GM18498 (cell line): ENCODE results near the gene CAPN13.
"Not testable (repeated sequence)": the region's sequence is repeated elsewhere in the genome, so short reads cannot be mapped to it uniquely, and the experiment has no call there.

Experiments
- ATAC-seq: cut with Tn5 transposase; IDR thresholded peaks from one replicate; pipeline ENCODE4 v1.9.1; 2021; ENCODE audit warnings: mild to moderate bottlenecking, moderate library complexity; ENCODE audit not compliant: unreplicated experiment

CAPN13 gene

DNA sequence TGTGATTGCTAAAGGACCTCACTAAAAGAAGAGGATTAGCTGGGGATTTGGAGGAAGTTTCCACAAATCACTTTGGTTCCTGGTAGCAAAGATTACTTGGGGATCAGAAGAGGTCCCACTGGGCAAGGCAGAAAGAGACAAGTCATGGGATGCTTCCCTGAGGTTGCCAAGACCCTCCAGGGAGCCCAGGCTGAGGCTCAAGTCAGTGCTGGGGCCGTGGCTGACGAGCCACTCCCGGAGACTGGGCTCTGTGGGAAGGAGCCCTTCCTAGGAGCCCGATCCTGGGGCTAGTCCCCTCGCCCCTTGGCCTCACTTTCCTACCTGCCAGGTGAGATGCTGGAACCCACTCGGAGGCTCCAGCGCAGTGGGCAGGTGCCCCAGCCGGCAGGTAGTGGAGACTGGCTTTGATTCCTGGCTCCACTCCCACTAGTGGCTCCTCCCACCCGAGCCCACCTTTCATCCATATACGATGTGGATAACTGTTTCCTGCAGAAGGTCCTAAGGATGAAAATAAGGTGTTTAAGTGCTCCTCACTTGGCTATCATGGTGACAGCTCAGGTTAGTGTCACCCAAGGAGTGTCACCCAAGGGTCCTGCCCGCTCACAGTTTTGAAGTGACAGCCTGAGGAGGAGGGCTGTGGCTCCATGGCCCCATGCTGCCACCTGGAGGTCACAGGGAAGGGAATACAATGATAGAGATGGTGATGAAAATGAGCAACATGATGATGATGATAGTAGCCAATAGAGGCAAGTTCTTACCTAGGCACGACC lies 100.5 kb downstream of the CAPN13 start:
- ATAC-seq = peak; percentile 52

DNA sequence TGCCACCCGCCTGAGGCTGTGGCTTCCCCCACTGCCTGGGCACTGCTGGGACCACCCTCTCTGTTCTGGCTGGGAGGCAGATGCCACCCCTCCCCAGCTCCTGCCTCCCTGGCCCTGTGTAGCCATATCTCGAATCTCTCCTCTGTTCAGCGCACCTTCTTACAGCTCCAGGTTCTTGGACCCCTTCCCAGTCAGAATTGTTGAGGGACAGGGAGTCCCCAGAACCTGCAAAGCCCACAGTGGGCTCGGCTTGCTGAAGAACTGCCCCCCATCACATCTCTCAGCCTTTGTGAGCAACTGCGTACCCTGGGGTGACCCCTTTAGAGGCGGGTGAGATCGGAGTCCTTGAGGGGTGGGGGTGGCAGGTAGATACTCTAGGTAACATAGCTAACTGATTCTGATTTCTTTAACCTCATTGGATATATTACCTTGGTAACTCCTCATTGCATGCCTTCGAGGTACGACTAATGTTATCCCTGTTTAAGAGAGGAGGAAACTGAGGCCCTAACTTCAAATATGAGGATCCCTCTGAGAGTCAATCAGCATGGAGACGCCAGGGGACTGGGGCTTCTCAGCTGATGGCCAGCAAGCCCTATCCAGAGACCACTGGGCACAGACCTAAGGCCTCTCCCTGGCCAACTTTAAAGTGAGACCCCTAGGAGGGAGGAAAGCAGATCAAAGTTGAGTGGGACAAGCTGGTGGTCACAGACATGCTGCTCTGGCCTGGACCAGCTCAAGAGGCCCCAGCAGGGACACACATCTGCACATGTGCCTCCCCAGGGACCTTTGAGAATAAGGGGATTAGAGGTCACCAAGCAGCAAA lies 101.3 kb downstream of the CAPN13 start:
- no peak for ATAC-seq

DNA sequence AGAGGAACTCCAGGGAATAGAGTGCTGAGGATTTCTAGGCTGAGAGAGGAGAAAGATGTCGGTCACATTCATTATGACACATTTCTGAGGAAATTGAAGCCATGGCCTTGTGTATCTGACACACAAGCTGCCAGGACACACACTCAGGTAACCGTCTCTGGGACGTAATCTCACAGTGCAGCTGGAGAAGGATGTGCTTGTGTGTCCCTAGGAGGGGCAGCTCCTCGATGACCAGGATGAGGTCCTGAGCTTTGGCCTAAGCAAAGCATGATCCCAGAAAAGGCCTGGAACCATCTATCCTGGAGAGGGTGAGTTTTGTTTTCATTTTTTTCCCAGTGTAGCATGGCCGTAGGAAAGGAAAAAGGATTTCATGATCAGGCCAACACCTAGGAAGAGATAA lies 102.2 kb downstream of the CAPN13 start:
- ATAC-seq = no peak

DNA sequence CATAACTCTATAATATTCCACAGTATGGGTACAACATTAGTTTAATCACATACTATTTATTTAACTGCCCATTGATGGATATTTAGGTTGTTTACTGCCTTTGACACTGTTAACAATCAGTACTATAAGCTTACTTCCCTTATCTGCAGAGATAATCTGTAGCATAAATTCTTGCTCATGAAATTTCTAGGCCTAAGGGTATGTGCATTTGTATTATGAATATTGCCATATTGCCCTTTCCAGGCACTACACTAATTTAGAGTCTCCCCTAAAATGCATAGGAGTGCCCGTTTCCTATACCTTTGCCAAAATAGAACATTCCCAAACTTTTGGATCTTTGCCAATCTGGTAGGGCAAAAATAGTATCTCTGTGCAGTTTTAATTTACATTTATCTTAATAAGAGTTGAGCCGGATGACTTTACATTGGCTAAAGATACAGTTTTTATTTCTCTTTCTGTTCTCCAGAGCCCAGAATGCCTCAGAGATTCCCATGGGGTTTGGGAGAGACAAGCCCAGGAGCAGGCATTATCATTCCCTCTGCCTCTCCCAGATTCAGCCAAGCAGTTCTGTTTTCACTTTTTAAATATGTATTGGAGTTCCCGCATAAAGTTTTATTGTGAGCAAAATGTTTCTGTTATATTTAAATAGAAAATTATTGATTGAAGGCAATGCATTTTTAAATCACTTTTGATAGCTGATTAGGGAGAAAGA lies 102.8 kb downstream of the CAPN13 start:
- no peak for ATAC-seq

DNA sequence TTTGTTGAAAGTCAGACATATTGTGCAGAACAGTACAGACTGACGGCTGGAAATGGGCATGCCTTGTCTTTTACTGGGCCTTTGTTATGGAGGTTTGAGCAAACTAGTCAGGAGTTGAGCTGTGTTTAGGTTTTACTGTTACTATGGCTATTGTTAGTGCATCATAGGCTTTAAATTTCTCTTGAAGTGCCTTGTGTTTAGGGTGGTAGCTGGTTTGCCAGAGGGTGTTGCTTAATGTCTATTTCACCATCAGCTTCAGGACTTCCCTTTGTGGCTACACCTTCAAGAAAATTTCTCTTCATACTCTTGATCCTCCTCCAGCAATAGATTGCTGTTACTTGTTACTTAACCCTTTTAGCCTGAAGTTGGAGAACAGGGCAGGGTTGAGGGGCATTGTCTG lies 104.6 kb downstream of the CAPN13 start:
- no peak for ATAC-seq

DNA sequence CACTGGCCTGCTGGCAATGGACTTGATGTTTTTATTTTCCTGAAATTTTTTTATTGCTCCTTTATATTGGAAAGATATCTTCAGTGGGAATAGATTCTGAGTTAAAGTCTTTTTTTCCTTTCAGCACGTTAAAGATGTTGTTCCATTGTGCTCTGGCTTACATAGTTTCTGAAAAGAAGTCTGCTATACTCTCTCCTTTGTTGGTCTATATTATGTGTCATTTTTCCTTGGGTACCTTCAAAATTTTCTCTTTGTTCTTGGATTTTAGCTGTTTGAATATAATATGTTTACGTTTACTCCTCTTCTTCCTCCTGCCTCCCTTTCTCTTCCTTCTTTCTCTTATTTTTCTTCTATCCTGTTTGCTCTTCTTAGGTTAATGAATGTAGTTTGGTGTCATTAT lies 105.5 kb downstream of the CAPN13 start:
- no peak for ATAC-seq

DNA sequence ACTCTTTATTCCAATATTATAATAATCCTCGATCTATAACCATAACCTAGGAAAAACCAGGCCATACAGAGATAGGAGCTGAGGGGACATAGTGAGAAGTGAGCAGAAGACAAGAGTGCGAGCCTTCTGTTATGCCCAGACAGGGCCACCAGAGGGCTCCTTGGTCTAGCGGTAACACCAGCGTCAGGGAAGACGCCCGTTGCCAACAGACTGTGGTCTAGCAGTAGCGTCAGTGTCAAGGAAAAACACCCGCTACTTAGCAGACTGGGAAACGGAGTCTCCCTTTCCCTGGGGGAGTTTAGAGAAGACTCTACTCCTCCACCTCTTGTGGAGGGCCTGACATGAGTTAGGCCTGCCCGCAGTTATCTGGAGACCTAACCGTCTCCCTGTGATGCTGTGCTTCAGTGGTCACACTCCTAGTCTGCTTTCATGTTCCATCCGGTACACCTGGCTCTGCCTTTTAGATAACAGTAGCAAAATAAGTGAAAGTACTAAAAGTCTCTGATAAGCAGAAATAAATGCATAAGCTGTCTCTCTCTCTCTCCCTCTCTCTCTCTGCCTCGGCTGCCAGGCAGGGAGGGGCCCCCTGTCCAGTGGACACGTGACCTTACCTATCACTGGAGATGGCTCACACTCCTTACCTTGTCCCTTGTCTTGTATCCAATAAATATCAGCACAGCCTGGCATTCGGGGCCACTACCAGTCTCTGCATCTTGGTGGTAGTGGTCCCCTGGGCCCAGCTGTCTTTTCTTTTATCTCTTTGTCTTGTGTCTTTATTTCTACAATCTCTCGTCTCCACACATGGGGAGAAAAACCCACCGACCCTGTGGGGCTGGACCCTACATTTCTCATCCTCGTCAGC lies 109.8 kb downstream of the CAPN13 start:
- ATAC-seq = not testable (repeated sequence)

DNA sequence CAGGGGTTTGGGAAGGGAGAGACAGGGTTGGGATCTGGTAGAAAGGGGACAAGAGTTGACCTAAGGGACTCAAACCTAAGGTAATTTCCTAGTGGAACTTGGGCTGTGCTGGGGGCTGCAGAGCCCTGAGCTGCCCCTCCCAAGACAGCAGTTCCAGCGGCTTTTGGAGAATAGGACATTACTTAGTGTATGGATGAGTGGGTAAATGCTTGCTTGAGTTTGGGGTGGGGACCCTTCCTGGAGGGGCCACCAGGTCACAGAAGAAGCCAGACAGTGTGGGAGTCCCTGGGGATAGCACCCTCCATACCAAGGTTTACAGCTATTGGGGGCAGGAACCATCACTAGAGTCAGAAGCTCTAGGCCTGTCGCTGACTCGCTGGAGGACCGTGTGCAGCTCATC lies 111.5 kb downstream of the CAPN13 start:
- no peak for ATAC-seq

DNA sequence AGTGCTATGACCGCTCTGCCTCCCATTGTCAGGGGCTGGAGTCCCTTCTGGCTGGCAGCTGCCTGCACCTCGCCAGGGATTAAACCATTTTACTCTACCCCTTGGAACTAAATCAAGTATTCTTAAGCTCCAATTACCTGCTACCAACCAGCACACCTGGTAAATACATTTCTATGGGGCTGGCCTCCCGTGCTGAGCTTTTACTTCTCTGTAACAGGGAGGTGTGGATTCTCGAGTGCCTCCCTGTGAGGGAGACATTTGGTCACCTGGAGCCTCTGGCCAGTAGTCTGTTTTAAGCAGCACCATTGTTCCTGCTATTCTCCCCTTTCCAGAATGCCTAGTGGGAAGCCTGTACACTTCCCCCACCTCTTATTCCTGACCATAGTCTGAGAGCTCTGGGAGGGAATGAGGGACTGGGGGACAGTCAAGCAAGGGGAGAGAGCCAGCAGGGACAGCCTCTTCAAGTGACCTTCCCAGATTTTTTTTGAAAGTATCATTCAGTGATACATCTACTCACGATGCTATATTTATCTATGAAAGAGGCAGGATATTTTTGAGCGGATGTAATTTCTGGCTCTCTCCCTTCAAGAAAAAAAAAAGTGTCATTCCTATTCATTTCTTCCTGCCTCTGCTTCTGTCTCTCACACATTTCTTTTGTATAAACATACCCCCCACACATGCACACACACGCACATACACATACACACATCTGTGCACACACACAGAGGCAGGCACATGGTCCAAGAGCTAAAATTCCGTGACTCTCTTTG lies 112.8 kb downstream of the CAPN13 start:
- no peak for ATAC-seq

DNA sequence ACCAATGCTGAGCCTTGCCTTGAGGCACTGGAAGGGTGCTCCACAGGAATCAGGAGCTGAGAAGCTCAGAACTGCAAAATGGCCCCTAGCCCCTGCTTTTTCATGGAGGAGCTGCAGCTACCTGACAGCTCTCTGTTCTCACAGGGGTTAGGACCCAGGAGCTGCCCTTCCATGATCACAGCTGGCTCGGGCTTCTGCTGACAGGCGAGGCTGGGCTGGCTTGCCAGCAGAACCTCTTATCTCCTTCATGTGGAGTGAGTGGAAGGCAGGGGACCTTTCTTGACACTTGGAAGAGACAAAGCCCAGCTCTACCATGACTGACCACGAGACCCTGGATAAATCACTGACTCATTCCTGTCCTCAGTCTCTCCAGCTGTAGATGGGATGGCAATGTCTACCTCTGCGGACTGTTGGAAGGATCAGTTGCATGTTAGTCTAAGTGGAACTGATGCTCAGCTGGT lies 113.4 kb downstream of the CAPN13 start:
- no peak for ATAC-seq

DNA sequence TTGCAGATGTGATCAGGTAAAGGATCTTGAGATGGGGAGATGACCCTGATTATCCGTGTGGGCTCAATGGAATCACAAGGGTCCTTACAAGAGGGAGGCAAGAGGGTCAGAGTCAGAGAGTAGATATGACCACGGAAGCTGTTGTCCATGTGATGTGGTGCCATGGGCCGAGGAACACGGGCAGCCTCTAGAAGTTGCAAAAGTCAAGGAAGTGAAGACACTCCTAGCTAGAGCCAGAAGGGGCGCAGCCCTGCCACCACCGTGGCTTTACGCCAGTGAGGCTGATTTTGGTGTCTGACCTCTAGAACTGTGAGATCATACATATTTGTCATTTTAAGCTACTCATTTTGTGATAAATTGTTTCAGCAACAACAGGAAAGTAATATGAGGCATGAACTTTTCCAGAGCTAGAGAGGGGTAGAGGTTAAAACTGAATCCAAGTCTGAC lies 114.4 kb downstream of the CAPN13 start:
- ATAC-seq = no peak

DNA sequence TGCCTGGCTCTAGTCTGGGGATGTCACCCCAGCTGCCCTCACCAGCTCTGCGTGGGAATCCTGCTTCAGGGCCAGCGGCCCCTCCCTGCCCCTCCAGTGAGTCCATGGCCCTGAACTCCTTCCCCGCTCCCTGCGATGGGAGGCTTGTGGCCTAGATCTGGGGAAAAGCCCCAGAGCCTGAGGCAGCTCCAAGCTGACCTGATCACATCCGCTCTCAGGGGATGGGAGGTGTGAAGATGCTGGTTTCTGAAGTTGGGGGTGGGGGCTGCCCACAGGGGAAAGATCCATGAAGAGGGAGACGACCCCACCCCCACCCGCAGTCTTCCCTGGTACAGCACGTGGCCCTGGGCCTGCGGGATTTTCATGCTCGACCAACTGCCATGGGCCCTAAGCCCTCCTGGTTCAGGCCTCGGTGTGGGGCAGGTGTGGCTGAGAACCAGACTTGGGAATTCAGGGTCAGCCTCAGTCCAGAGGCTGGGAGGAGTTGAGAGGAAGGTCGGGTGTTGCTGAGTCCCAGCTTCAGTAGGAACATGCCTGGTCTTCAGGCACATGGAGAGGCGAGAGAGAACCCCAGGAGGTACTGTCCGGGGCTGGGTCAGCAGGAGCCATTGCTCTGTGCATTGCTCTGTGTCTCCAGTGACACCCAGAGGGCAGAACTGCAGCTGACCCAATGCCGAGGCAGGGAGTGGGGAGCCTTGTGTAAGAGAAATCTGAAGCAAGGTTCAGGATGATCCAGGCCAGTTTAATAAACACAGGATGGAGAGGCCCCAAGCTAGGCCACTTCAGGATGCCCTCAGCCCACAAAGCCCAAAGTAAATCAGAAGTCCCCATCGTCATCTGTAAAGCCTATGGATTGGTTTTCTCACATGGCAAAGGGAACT lies 115.1 kb downstream of the CAPN13 start:
- no peak for ATAC-seq

DNA sequence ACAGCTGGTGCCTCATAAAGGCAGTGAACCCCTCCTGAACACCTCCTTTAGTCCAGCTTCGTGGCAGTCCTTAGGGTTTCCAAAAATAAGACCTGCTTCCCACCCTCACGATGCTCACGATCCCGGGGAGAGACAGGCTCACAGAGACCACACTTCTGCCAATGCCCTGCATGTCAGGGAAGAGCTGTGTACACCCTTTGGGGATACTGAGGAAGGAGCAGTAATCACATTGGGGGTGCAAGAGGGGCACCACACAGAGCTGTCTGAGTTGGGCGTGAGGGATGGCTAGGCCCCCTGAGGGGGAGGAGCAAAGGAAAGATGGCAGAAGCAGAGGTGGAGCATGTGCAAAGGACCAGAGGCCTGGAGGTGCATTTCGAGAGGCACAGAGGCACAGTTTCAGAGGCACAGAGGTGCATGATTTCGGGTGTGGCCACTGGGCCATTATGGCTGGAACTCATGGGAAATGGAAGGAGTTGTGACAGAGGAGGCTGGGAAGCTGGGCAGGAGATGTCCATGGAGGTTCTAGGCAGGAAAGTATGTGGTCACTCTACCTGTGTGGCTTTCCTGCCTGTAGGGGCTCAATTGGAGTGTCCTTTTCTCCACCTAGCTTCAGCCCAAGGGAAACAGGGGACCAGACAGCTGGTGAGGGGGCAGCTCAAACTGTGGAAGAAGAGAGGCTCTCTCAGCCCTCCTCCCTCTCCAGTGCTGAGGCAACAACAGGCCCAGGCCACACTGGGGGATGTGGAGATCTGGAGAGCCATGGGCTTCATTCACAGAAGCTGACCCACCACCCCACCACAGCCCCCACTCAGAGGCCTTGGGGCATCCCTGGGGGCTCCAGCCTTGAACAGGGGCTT lies 115.9 kb downstream of the CAPN13 start:
- ATAC-seq = no peak

DNA sequence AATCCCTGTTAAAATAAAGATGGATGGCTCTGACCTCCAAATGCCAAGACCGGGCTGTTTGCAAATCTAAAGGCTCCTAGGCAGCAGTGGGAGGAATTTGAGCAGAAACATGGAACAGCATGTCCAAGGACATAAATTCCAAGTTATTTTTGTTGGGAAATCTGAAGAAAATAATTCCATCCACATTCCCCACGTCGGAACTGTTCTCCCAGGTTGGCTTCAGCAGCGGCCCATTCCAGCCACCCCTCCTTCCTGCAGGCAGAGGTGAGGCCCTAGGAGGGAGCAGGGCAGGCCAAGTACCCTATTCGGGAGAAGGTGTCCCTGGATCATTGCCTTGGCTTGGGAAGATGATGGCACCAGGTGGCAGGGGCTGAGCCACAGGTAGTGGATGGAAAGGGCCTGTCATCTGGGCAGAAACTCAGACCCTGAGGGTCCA lies 117.1 kb downstream of the CAPN13 start:
- no peak for ATAC-seq

DNA sequence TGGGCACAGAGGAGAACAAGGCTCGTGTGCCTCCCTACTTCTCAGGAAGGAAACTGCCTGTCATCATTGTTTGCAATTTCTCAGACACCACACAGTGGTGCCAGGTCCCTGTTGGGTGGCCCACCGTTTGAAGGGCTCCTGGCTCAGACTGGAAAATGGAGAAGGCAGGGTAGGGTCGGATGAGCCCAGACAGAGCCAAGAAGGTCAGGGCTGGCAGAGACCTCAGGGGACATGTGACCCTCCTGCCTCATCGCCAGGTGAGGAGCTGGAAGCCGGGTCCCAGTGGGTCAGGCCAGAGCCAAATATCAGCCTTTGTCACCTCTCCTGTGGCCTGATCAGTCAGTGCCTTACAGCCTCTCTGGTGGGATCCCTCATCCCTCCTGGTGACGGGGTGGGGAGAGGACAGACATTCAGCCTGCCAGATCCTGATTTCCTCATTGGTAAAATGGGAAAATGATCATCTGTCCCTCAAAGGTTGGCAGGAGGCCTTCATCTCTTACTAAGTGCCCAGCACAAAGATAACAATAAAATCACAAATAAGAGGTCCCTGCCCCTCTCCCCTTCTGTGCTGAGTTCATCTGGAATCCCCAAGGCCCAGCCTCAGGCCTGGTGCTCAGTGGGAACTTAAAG lies 117.6 kb downstream of the CAPN13 start:
- ATAC-seq = no peak

DNA sequence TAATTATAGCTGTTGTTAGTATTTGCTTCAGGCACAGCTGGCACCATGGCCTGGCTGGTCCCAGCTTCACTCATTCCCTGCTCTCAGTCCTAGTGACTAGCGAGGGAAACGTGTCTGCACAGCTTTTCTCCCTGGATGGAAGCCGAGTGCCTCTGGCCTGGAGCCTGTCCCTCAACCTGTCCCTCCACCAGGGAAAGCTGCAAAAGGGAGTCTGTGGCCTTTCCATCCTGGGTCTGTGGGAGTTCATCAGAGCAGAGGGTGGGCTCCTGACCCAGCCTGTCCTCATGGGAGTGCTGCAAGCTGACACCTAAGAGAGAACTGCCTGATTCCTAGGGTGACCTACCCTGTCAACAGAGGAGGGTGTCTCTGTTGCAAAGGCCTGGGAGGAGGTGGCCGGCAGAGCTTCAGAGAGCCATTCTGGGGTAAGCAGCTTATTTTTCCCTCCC lies 118.3 kb downstream of the CAPN13 start:
- ATAC-seq = no peak

DNA sequence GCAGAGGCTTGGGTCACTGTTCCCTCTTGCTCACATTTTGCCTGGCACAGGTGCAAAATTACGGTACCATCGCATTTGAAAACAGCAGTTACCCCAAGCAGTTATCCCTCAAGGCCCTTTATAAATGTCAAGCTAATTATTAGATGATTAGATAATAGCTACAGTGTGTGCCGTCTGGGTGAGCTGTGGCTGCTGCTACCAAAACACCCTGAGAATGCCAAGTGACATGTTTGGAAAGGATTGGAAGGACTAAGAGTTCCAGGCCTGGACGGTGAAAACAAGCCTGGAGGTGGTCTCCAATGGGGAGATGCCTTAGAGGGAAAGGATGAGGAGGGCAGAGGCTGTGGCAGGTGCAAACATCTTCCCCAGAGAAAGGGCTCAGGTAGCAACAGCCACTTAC lies 120.6 kb downstream of the CAPN13 start:
- no peak for ATAC-seq
